Stomach (tissue), 4 donors: ENCODE measurements around the gene ZNF485.

ENCODE experiments used
- EP300 ChIP-seq: sonication (generic); formaldehyde crosslinking; IDR thresholded peaks from one replicate; pipeline ENCODE4 v1.6.1; 2017; ENCODE audit warnings: antibody characterized with exemption
- POLR2A ChIP-seq, 4 donors: fragments of 450-650 bp; IDR thresholded peaks; one replicate each; pipeline ENCODE4 v1.6.1; 2016; ENCODE audit warnings: antibody characterized with exemption in 4 of 4, control low read depth in 2 of 4, mild to moderate bottlenecking in 1 of 4, moderate library complexity in 1 of 4
- POLR2AphosphoS5 ChIP-seq, 3 donors: sonication (generic); formaldehyde crosslinking; IDR thresholded peaks; one replicate each; pipeline ENCODE4 v1.6.1; 2016; ENCODE audit warnings: antibody characterized with exemption in 3 of 3
- TF ChIP-seq, protein P1 (sequence below), 7 experiments: fragments of 450-650 bp in 4 of 7; fragments of 200-600 bp in 3 of 7; sonication (generic) in 3 of 7; IDR thresholded peaks; one replicate each; pipeline ENCODE4 v1.5.1; 2016 to 2019; ENCODE audit warnings: antibody characterized with exemption in 7 of 7, control low read depth in 2 of 7, mild to moderate bottlenecking in 1 of 7

DNA sequence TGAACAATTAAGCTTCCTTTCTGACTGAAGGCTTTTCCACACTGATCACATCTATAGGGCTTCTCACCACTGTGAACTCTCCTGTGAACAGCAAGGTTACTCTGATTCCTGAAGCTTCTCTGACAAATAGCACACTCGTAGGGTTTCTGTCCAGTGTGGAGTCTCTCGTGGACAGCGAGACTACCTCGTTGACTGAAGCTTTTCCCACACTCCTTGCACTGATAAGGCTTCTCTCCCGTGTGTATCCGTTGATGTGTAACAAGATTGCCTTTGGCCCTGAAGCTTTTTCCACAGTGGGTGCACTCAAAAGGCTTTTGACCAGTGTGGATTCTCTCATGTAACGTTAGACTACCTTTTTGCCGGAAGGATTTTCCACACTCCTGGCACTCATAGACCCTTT lies 38.0 kb downstream of the ZNF485 start:
- TF ChIP-seq, protein P1, sequence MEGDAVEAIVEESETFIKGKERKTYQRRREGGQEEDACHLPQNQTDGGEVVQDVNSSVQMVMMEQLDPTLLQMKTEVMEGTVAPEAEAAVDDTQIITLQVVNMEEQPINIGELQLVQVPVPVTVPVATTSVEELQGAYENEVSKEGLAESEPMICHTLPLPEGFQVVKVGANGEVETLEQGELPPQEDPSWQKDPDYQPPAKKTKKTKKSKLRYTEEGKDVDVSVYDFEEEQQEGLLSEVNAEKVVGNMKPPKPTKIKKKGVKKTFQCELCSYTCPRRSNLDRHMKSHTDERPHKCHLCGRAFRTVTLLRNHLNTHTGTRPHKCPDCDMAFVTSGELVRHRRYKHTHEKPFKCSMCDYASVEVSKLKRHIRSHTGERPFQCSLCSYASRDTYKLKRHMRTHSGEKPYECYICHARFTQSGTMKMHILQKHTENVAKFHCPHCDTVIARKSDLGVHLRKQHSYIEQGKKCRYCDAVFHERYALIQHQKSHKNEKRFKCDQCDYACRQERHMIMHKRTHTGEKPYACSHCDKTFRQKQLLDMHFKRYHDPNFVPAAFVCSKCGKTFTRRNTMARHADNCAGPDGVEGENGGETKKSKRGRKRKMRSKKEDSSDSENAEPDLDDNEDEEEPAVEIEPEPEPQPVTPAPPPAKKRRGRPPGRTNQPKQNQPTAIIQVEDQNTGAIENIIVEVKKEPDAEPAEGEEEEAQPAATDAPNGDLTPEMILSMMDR (IDR thresholded peaks at IDR 0.05) = no peak
- TF ChIP-seq POLR2A (IDR thresholded peaks at IDR 0.05) = no peak
- no peak for TF ChIP-seq POLR2AphosphoS5 (IDR thresholded peaks at IDR 0.05)
- no peak for TF ChIP-seq EP300
